ENCODE data around the gene SLC7A1.

GRCh38 chr13:29511106-29511796 is 84.2 kb downstream of the SLC7A1 start:
- TF ChIP-seq, protein P1, sequence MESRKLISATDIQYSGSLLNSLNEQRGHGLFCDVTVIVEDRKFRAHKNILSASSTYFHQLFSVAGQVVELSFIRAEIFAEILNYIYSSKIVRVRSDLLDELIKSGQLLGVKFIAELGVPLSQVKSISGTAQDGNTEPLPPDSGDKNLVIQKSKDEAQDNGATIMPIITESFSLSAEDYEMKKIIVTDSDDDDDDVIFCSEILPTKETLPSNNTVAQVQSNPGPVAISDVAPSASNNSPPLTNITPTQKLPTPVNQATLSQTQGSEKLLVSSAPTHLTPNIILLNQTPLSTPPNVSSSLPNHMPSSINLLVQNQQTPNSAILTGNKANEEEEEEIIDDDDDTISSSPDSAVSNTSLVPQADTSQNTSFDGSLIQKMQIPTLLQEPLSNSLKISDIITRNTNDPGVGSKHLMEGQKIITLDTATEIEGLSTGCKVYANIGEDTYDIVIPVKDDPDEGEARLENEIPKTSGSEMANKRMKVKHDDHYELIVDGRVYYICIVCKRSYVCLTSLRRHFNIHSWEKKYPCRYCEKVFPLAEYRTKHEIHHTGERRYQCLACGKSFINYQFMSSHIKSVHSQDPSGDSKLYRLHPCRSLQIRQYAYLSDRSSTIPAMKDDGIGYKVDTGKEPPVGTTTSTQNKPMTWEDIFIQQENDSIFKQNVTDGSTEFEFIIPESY (IDR thresholded peaks at IDR 0.05) = no peak
- TF ChIP-seq JUND (IDR thresholded peaks at IDR 0.05) (no peak), GABPA (IDR thresholded peaks at IDR 0.05 in 1 of 2, conservative IDR thresholded peaks at IDR 0.05 in 1 of 2) (no peak), REST (IDR thresholded peaks at IDR 0.05) (no peak), TAF1 (conservative IDR thresholded peaks at IDR 0.05) (no peak), EGR1 (IDR thresholded peaks at IDR 0.05; ENCODE audit: low read depth in 2 of 2) (no peak), FOXA1 (IDR thresholded peaks at IDR 0.05) (no peak), NR2F2 (IDR thresholded peaks at IDR 0.05) (no peak), RAD21 (IDR thresholded peaks at IDR 0.05) (no peak), YY1 (IDR thresholded peaks at IDR 0.05) (no peak)
- TF ChIP-seq, protein P2, sequence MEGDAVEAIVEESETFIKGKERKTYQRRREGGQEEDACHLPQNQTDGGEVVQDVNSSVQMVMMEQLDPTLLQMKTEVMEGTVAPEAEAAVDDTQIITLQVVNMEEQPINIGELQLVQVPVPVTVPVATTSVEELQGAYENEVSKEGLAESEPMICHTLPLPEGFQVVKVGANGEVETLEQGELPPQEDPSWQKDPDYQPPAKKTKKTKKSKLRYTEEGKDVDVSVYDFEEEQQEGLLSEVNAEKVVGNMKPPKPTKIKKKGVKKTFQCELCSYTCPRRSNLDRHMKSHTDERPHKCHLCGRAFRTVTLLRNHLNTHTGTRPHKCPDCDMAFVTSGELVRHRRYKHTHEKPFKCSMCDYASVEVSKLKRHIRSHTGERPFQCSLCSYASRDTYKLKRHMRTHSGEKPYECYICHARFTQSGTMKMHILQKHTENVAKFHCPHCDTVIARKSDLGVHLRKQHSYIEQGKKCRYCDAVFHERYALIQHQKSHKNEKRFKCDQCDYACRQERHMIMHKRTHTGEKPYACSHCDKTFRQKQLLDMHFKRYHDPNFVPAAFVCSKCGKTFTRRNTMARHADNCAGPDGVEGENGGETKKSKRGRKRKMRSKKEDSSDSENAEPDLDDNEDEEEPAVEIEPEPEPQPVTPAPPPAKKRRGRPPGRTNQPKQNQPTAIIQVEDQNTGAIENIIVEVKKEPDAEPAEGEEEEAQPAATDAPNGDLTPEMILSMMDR (IDR thresholded peaks at IDR 0.05; ENCODE audit: low read depth, low read length, missing input control) = no peak
- TF ChIP-seq, protein P3, sequence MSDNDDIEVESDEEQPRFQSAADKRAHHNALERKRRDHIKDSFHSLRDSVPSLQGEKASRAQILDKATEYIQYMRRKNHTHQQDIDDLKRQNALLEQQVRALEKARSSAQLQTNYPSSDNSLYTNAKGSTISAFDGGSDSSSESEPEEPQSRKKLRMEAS (IDR thresholded peaks at IDR 0.05) = no peak
